Frontal cortex (tissue), 4 donors: Measurements from ENCODE around the gene HS1BP3. TPM values are rescaled to one million over a fixed set of nuclear protein-coding genes. Genes with fewer than 3 reads are reported as not detected.
A peak's percentile ranks its signal among the peaks of the same experiment; 100 is the strongest.

ENCODE experiments used
- DNase-seq, 2 donors: peaks; one replicate each; pipeline ENCODE4 v3.0.0; 2012; ENCODE audit warnings: low spot score in 2 of 2
- FAIRE-seq: peaks from 2 replicates; lab custom pipeline; 2012; peaks lifted over from hg19 to GRCh38; lab: Jason Lieb, UNC
- total RNA-seq: library from RNA; depleted of rRNA; stranded (reverse); fragments of >200 nt; gene quantifications from one replicate; pipeline ENCODE4 v1.2.3, GENCODE V29; 2014
- donor health status: control.
- donor health status: control.
- donor health status: control.

Gene HS1BP3
- total RNA-seq, 1 donor from 2014 or later: 7.7 TPM

- FAIRE-seq: no peak
- DNase-seq: no peak
Measured at GRCh38 chr2:20649976-20650375, 922 bp downstream of the HS1BP3 start.

- no peak for DNase-seq
Measured at GRCh38 chr2:20649576-20649975, 1.3 kb downstream of the HS1BP3 start.

GRCh38 chr2:20648831-20649230 lies 2.1 kb downstream of the HS1BP3 start:
- no peak for FAIRE-seq
- DNase-seq: no peak

More at GRCh38 chr2:20649576-20649975, 1.3 kb downstream of the HS1BP3 start:
- no peak for FAIRE-seq

GRCh38 chr2:20648206-20648605 lies 2.7 kb downstream of the HS1BP3 start:
- FAIRE-seq: no peak
- no peak for DNase-seq

DNA sequence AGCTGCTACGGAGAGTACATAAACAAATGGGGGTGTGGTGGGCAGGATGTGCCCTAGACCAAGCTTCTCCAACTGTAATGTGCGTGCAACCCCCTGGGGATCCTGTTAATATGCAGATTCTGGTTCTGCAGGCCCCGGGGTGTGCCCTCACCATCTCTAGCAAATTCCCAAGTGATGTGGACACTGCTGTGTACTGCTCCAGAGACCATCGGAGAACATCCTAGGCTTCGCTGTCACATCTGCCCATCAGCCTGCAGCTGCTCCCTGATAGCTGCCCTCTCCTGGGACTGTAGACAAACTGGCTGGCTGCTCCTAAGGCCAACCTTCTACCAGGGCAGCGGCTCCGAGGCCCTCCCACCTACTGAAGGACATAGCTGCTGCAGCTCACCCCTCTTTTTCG lies 3.2 kb downstream of the HS1BP3 start:
- FAIRE-seq (no peak), DNase-seq (no peak)

DNA sequence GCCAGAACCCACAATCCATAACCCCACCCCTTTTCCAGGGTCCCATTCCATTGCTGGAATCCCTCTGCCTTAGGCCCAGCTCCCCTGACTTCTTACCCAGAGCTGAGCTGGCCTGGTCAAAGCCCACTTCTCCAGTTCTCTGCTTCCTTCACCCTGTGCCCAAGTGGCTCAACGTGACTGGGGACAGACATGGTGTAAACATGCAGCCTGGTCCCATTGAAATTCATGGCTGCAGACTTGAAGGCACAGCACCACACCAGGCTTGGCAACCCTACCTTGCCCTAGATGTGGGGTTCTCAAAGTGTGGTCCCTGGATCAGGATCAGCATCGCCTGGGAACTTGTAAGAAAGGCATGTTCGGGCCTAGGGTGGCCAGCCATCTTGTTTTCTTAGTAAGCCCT lies 3.7 kb downstream of the HS1BP3 start:
- DNase-seq (no peak), FAIRE-seq (no peak)

GRCh38 chr2:20646446-20646845 lies 4.5 kb downstream of the HS1BP3 start:
- FAIRE-seq (no peak), DNase-seq (no peak)

GRCh38 chr2:20645761-20646160 lies 5.1 kb downstream of the HS1BP3 start:
- no peak for FAIRE-seq

GRCh38 chr2:20645301-20645701 lies 5.6 kb downstream of the HS1BP3 start:
- FAIRE-seq: no peak
- no peak for DNase-seq

More at GRCh38 chr2:20645761-20646160, 5.1 kb downstream of the HS1BP3 start:
- no peak for DNase-seq

GRCh38 chr2:20643826-20644225 lies 7.1 kb downstream of the HS1BP3 start:
- no peak for DNase-seq
- no peak for FAIRE-seq

DNA sequence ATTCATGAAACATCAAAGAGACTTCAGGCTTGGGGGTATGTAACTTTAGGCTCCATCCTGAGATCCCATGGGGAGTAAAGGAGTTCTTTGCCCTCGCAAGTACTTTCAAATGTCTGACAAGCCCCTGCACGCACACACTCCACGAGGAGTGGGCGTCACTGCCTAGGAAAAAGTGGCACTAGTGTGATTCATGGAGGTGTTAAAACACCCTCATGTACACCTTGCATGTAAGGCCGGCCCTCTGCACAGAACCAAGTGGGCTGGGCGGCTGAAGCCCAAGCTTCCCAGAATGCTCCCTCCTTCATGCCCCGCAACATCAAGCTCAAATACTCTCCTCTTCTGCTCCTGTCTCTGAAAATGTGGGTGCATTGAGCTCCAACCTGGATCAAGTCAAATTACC lies 7.8 kb downstream of the HS1BP3 start:
- DNase-seq: no peak
- FAIRE-seq: no peak

DNA sequence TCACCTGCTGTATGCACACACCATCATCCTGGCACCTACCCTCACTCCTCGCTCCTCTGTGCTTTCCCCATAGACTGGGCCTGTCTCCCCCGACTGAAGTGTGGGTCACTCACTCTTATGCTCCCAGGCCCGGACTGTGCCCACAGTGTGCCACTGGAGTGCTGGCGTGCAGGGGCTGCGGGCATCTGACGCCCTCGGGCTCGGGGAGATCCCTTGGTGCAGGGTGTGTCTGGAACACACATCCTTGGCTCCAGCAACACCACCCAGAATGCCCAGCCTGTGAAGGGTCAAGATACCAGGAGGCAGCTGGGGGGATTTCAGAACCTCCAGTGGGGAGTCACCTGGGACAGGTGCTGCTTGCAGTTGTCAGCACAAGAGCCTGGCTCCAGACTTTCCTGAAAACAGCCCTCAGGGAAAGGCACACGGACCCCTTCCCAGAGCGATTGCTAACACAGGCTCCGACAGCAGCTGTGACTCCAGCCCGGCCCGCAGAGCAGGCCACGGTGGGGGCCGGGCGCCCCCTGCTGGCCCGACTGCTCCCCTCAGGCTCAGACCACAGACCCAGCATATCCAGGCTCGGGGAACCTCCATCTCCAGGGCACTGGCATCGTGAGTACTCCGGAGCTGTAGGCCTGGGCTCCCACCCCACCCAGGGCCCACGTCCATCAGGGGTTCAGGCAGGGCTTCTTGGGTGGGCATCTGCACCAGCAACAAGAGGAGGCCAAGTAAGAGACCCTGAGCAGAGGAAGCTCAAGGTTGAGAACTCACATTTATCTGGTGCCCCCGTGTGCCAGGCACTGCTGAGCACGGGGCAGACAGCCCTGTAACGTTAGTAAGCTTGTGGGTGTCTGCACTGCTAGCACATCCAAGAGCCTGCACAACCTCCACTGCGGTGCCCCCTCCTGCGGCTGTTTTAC lies 8.6 kb downstream of the HS1BP3 start:
- FAIRE-seq (no peak), DNase-seq (peak; percentile 70 to 93)

DNA sequence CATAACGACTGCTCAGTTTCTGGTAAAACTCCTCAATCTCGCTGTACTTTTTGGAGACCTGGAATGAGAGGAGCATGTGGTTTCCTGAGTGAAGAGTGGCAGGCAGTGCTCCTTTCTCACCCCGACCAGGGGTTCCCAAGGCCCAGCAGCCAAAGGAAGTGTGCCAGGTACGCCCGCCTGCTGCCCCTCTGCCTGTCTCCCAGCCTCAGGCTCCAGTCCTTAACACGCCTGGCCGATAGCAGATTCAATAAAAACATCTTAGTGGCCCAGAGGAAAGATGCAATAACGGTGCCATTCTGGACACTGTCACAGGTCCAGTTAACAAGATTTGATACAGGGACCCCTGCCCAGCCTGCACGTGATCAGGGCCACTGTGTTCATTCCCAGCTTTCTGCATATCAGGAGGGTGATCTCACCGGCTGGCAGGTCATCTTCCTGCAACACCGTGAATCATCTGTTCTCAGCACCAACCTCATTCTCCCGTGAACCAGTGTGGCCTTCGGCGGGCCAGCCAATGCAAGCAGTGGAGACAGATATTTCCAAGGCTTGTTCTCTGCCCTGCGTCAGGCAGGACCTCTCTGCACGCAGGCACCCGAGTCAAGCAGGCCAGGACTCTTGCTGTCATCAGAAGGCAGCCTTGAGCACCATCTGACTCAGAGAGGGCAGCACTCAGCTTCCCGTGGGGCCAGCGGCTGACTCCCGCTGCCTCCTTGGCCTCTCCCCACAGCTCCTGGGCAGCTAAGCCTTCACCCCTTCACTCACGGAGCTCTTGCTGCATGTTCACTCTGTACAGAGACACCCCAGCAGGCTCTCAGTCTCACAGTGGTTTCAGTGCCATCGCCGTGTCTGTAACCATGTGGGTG lies 9.5 kb downstream of the HS1BP3 start:
- peak in 1 of 2 donors; percentile 44 for DNase-seq
- FAIRE-seq: no peak

- DNase-seq: peak in 1 of 2 donors; percentile 46
- no peak for FAIRE-seq
Measured at GRCh38 chr2:20640411-20641122, 10.3 kb downstream of the HS1BP3 start.

GRCh38 chr2:20638646-20639430 lies 12.1 kb downstream of the HS1BP3 start:
- no peak for DNase-seq
- no peak for FAIRE-seq

GRCh38 chr2:20638014-20638413 lies 12.9 kb downstream of the HS1BP3 start:
- FAIRE-seq (no peak), DNase-seq (no peak)

- DNase-seq: no peak
- FAIRE-seq: no peak
Measured at GRCh38 chr2:20637147-20637546, 13.8 kb downstream of the HS1BP3 start.

DNA sequence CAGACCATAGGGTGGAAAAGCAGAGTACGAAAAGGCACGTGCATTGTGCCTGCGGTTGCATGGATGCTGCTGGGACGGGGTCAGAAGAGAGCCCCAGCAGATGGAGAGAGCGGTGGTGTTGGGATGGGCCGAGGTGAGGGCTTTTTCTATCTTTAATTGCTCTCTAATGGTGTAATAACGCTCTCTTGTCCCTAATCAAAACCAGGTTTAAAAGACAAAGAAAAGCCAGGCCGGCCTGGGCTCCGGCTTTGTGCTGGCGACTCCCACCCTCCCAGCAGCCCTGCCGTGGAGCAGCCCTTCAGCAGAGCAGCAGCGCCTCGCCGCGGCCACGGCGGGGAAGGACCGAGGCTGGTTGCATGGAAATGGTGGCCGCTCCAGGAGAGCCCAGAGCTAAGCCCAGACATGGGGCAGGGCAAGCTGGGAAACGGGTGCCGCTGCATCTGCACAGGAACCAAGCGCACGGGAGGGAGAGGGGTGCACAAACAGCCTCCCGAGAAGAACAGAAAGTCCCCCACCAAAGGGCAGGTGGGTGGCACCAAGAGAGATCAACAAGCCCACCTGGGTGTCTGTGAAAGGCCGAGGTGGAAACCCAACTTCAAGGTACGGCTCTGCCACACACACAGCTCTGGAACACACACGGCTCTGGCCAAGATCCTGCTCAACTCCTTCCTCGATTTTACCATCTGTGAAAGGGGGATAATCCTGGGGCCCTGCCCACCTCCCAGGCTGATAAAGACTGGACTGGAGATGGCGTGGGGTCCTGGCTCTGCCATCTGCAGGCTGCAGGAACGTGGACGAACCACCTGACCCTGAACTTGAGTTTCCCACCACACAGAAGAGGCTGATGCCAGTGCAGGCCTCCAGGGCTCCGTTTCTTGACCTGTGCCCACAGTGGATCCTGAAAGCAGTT lies 15.0 kb downstream of the HS1BP3 start:
- FAIRE-seq (no peak), DNase-seq (peak; percentile 71 to 91)
